Measurements from ENCODE around the gene S100A3.
"Not testable (repeated sequence)": the region's sequence is repeated elsewhere in the genome, so short reads cannot be mapped to it uniquely, and the experiment has no call there.

S100A3 gene

DNA sequence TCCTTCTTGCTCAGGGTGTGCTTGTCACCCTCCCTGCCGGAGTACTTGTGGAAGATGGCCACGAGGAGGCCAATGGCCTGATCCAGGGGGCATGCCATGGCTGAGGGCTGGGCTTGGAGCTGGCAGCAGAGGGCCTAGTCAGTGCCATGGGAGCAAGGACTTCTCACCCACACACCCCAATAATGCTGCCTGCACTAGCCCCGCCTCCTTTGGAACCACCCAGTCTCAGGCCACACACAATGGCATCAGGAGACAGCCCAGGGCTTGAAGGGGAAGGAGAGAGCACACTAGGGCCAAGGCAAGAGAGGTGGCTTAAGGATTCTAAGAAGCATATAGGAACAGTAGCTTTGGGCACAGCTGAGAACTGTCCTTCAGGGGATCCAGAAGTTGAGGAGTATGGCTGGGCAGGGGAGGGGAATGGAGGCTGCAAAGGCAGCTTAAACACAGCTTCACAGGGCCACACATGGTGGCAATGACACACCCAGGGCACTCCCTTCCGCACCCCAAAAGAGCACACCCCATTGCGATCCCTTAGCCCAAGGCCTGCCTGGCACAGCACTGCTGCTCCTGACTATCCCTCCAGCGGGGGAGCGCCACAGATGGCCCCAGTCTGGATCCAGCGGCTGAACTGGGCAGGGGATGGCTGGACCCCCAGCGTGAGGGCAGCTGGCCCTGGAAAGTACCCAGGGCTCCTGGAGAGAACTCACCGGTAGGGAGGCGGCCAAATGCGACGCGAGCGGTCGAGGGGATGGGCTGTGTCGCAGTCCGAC is 13.6 kb downstream of the S100A3 start, which contains the start of gene S100A6:
Gene S100A6, minus strand, starts transcription at position 750 of the 770 bp plus-strand sequence. Its CDS starts 652 bp downstream, at position 98.
- Mint-ChIP-seq H3K4me3 (peak within 1 kb of the TSS; percentile 85), H3K9me3 (no peaks in the 10 kb centered on the region), H3K27ac (peak within 1 kb of the TSS; percentile 93), H3K4me1 (peaks cover 76% of the 10 kb centered on the region), H3K36me3 (peaks cover 41% of the 10 kb centered on the region)
- peak; percentile 24 to 72 for DNase-seq (ENCODE audit: low spot score in 2 of 2)
- peak; percentile 62 for ATAC-seq

DNA sequence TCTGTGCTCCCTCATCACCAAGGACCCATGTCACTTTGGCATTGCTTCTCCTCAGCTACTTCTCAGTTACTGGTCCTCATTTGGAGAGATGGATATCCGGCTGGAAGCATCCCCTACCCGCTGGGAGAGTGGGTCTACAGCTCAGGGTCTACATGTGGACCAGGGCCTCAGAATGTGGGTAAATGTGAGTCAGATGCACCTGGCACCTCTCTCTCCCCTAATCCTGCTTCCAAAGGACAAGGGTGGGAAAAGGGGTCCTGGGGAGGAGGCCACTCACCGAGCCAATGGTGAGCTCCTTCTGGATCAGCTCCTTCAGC is 14.2 kb downstream of the S100A3 start:
- Mint-ChIP-seq H3K9me3 (no peaks in the 10 kb centered on the region), H3K4me1 (peaks cover 73% of the 10 kb centered on the region), H3K36me3 (peaks cover 41% of the 10 kb centered on the region), H3K4me3 (peak overlapping the region; percentile 85), H3K27ac (peak overlapping the region; percentile 93)
- DNase-seq (ENCODE audit: low spot score in 2 of 2): peak in 1 of 2 donors; percentile 49
- no peak for ATAC-seq

DNA sequence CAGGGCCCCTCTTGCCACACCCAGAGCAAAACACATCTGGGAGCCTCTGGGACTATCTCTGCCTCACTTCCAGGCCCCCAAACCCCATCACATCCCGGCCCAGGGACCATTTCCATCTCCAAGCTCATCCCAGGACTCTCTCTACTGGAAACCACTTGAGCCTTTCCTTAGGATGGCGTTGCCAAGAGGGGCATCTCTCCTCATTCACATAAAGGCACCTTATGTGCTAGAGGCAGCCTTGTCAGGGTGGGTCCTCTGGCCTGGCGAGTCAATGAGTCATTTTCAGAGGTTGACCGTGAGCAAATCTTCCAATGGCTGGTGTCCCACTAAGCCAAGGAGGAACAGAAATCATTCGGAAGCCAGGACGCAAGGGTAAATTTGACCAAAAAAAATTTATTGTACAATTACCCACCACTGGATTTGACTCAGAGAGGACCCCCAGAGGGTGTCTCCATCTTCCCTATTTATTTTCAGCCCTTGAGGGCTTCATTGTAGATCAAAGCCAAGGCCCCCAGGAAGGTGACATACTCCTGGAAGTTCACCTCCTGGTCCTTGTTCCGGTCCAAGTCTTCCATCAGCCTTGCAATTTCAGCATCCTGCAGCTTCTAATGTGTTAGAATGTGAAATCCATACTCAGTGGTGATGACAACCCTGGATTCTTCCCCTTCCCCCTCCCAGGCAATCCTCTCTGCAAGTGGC is 14.7 kb downstream of the S100A3 start:
- Mint-ChIP-seq H3K36me3 (peaks cover 41% of the 10 kb centered on the region), H3K9me3 (no peaks in the 10 kb centered on the region), H3K4me1 (peaks cover 68% of the 10 kb centered on the region), H3K4me3 (peak overlapping the region; percentile 85), H3K27ac (peak overlapping the region; percentile 93)
- DNase-seq (ENCODE audit: low spot score in 2 of 2) (no peak), ATAC-seq (no peak)

DNA sequence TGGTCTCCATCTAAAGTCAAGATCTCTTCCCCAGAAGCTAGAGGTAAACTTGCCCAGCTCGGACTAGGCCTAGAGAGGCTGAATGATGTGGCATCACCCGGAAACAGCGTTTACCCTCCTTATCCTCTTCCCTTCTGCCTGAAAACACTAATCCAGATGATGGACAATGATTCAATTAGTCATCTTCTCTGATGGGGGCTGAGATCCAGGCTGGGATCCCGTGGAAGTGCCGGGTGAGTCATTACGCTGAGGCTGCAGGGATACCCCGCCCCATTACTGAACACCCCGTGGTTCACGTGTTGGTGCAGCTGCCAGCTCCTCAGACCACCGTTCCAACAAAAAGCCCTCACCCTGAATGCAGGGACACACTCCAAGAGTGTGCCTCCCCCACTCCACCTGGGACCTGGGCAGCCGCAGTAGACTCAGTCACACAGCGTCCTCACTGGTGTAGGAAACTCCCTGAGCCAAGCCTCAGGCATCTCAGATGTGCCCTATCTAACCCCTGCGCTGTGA is 15.3 kb downstream of the S100A3 start:
- peaks cover 41% of the 10 kb centered on the region for H3K36me3 Mint-ChIP-seq
- H3K27ac Mint-ChIP-seq: peak overlapping the region; percentile 93
- peak overlapping the region; percentile 85 for H3K4me3 Mint-ChIP-seq
- H3K4me1 Mint-ChIP-seq: peaks cover 66% of the 10 kb centered on the region
- H3K9me3 Mint-ChIP-seq: no peaks in the 10 kb centered on the region
- ATAC-seq: no peak
- DNase-seq (ENCODE audit: low spot score in 2 of 2): no peak

DNA sequence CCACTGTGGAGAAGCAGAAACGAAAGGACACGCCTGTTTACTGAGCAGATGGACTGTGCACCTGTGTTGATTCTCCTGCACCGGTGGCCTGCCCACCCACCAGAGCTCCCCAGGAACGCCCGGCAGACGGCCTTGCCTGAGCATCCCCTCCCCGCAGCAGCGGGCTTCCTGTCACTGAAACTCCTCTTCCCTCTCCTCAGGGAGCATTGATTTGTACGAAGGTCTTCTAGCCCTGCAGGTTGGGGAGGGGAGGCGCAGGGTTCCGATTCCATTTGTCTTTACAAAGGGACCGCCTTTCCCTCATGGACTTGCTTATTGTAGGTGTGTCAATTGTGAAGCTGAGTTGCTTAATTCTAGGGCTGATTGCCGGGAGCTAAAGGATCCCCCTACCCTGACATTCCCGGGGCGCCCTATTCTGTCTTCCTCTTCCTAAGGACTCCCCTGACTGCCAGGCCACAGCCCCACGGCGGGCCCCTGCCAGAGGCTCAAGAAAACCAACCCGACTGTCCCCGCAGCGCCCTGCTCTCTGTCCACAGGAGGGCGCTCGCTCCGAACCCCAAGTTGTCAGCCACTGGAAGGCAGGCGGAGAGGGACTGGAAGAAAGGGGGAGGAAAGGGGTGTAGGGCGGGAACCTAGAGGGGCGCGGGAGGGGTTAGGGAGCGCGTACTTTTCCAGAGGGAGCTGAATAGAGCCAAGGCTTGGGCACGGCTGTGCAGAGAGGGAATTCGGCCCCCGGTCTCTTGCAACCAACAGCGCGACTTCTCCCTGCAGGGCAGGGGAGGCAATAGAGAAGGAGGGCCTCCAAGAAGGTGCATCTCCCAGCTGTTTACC is 16.1 kb downstream of the S100A3 start:
- Mint-ChIP-seq H3K36me3 (peaks cover 41% of the 10 kb centered on the region), H3K4me1 (peaks cover 66% of the 10 kb centered on the region), H3K4me3 (peak overlapping the region; percentile 85), H3K27ac (peak overlapping the region; percentile 93), H3K9me3 (no peaks in the 10 kb centered on the region)
- peak; percentile 53 for ATAC-seq
- DNase-seq (ENCODE audit: low spot score in 2 of 2): peak; percentile 79 to 89

DNA sequence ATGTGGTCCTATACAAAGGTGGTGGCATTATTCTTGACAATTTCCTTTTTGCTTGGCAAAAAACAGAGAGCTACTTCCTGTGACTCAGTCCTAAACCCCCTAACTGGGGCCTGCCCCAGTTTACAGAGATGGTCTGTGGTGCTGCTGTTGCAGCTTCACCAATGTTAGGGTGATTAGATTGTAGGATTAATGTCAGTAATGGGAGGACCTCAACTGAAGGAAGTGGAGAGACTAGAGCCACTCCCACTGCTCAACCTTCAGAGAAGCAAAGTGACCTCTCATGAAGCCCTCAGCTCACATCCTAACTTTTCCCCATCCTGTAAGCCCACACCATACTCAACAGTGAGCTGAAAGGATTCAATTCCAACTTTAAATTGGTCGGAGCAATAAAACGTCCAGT is 16.9 kb downstream of the S100A3 start:
- Mint-ChIP-seq H3K4me3 (peak overlapping the region; percentile 85), H3K4me1 (peaks cover 62% of the 10 kb centered on the region), H3K36me3 (peaks cover 41% of the 10 kb centered on the region), H3K27ac (peak overlapping the region; percentile 93), H3K9me3 (no peaks in the 10 kb centered on the region)
- peak; percentile 65 for ATAC-seq
- peak in 1 of 2 donors; percentile 62 for DNase-seq (ENCODE audit: low spot score in 2 of 2)

DNA sequence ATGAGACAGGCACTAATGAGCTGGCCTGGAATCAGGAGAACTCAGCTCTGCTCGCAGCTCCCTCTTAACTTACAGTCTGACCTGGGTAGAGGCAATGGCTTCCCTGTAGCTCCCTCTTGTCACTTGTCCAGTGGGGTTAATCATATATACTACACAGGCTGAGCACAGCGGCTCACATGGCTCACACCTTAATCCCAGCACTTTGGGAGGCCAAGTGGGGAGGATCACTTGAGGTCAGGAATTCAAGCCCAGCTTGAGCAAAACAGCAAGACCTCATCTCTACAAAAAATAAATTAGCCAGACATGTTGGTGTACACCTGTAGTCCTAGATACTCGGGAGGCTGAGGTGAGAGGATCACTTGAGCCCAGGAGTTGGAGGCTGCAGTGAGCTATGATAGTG is 17.4 kb downstream of the S100A3 start:
- no peaks in the 10 kb centered on the region for H3K9me3 Mint-ChIP-seq
- peaks cover 38% of the 10 kb centered on the region for H3K36me3 Mint-ChIP-seq
- H3K4me1 Mint-ChIP-seq: peaks cover 57% of the 10 kb centered on the region
- ATAC-seq: no peak
- H3K4me3 Mint-ChIP-seq: peak overlapping the region; percentile 85
- peak in 1 of 2 donors; percentile 51 for DNase-seq (ENCODE audit: low spot score in 2 of 2)
- peak overlapping the region; percentile 93 for H3K27ac Mint-ChIP-seq

DNA sequence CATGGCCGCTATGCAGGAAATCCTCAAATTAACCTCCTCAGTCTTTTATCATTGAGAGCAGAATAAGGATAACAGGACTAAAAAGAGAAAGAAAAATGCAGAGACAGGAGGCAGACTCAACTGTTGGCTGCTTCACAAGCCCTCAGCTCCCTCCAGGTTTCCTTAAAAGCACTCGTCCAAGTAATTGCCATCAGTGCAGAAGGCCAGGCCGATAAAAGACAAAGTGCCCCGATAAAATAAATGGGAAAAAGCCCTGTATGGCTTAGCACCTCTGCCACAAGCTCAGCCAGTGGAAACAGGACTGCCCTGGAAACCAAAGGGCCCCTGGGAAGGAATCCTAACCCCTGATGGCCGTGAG is 21.4 kb downstream of the S100A3 start:
- ATAC-seq (no peak), DNase-seq (ENCODE audit: low spot score in 2 of 2) (no peak)
- H3K9me3 Mint-ChIP-seq: no peaks in the 10 kb centered on the region
- H3K27ac Mint-ChIP-seq: no peak overlapping the region
- peaks cover 26% of the 10 kb centered on the region for H3K4me1 Mint-ChIP-seq
- no peak overlapping the region for H3K4me3 Mint-ChIP-seq
- H3K36me3 Mint-ChIP-seq: no peaks in the 10 kb centered on the region

DNA sequence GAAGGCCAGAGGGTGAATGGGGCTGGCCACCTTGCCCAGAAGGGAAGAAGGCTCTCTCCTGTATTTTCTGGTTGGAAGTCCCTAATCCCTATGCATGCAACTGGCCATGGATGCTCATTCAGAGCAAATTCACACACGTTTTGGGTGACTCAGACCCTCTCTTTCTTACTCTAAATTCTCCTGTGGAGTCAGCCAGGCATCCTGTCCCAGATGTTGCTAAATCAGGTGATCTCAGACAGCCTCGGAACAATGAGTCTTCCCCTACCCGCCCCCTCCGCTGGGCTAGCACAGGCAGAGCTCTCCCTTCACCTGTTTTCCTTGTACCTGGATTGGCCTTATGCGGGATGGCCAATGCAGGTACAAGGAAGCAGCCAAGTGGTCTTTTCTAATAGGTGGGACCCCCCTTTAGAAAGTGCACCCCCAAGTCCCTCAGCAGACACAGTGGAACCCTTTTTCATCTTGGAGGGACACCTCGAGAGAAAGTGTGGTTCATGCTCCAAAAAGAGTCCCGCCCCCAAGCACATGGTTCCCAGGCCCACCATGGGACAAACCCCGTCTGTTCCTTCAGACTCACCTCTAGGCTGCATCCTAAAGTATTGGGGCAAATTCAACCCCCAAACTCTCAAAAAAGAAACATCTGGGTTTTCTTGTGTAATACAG is 21.9 kb downstream of the S100A3 start:
- Mint-ChIP-seq H3K9me3 (no peaks in the 10 kb centered on the region), H3K4me3 (no peak overlapping the region), H3K4me1 (peaks cover 26% of the 10 kb centered on the region), H3K36me3 (no peaks in the 10 kb centered on the region), H3K27ac (peak overlapping the region; percentile 26)
- ATAC-seq (no peak), DNase-seq (ENCODE audit: low spot score in 2 of 2) (no peak)

DNA sequence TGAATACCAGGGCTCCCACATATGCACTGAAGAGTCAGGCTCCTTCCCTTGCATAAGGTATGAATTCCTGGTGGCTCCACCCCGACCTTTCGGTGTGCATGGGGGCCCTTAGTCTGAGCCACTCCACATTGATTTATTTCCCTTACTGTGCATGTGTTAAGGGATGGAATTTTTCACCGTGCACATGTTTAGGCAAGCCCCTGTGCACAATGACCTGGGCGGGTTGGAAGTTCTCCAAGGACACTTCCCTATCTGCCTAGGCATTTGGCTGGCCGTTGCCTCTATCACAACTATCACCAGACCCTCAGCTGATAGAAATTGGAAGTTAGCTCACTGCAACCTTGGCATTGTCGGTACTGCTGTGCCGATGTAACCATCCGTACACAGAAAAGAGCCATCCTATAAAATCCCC is 22.9 kb downstream of the S100A3 start:
- Mint-ChIP-seq H3K27ac (peak overlapping the region; percentile 26), H3K36me3 (no peaks in the 10 kb centered on the region), H3K9me3 (no peaks in the 10 kb centered on the region), H3K4me1 (peaks cover 16% of the 10 kb centered on the region), H3K4me3 (no peak overlapping the region)
- ATAC-seq (no peak), DNase-seq (ENCODE audit: low spot score in 2 of 2) (no peak)

DNA sequence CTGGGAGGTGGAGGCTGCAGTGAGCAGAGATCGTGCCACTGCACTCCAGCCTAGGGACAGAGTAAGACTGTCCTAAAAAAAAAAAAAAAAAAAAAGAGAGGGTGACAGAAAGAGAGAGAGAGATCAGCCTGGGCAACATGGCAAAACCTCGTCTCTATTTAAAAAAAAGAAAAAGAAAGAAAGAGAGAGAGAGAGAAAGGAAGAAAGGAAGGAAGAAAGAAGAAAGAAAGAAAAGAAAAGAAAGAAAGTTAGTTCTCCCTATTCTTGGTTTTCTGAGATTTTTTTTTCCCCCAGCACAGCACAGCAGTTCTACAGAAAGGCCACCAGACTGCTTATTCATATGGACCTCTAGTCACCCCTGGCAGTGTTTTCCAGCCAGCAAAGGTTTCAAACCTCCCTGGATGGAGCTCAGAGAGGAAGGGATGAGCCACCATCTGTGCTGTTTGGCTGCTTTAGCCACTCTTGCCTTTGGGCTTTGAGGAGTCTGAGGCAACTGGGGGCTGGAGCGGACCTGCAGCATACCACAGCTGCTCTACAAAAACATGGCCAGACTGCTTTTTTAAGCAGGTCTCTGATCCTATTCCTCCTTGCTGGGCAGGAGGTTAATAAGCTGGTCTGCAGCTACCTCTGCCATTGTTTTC is 23.9 kb downstream of the S100A3 start:
- Mint-ChIP-seq H3K4me1 (peaks cover 6% of the 10 kb centered on the region), H3K4me3 (no peak overlapping the region), H3K27ac (peak overlapping the region; percentile 60), H3K9me3 (no peaks in the 10 kb centered on the region), H3K36me3 (no peaks in the 10 kb centered on the region)
- no peak for DNase-seq (ENCODE audit: low spot score in 2 of 2)
- no peak for ATAC-seq

DNA sequence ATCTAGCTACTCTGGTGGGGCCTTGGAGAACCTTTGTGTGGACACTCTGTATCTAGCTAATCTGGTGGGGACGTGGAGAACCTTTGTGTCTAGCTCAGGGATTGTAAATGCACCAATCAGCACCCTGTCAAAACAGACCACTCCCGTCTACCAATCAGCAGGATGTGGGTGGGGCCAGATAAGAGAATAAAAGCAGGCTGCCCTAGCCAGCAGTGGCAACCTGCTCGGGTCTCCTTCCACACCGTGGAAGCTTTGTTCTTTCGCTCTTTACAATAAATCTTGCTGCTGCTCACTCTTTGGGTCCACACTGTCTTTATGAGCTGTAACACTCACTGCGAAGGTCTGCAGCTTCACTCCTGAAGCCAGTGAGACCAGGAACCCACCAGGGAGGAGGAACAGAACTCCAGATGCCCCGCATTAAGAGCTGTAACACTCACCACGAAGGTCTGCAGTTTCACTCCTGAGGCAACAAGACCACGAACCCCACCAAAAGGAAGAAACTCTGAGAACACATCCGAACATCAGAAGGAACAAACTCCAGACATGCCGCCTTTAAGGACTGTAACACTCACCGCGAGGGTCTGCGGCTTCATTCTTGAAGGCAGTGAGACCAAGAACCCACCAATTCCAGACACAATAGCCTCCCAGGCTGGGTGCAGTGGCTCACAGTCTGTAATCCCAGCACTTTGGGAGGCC is 26.6 kb downstream of the S100A3 start:
- ATAC-seq; H3K9me3 Mint-ChIP-seq; H3K27ac Mint-ChIP-seq; H3K36me3 Mint-ChIP-seq; H3K4me3 Mint-ChIP-seq; H3K4me1 Mint-ChIP-seq; DNase-seq (ENCODE audit: low spot score in 2 of 2): not testable (repeated sequence)

DNA sequence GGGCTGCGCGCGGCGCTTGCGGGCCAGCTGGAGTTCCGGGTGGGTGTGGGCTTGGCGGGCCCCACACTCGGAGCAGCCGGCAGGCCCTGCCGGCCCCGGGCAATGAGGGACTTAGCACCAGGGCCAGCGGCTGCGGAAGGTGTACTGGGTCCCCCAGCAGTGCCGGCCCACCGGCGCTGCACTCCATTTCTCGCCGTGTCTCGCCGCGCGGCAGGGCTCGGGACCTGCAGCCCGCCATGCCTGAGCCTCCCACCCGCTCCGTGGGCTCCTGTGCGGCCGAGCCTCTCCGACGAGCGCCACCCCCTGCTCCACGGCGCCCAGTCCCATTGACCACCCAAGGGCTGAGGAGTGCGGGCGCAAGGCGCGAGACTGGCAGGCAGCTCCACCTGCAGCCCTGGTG is 27.2 kb downstream of the S100A3 start:
- not testable (repeated sequence) for H3K4me1 Mint-ChIP-seq, H3K27ac Mint-ChIP-seq

More for the DNA sequence above, 27.2 kb downstream of the S100A3 start:
- ATAC-seq; DNase-seq (ENCODE audit: low spot score in 2 of 2); H3K9me3 Mint-ChIP-seq; H3K36me3 Mint-ChIP-seq; H3K4me3 Mint-ChIP-seq: not testable (repeated sequence)
